SK-N-SH (cell line): Measurements from ENCODE around the gene TMEM243. TPM values are rescaled to one million over a fixed set of nuclear protein-coding genes. Genes with fewer than 3 reads are reported as not detected.

Source experiments
- CTCF ChIA-PET: fragments of 300-600, 350-600 bp; formaldehyde crosslinking; extraction: SDS; loops from one replicate; lab custom pipeline; 2021; lab: Yijun Ruan, JAX
- POLR2A ChIA-PET: fragments of 350-600 bp; sonication (Branson Sonifier 250); formaldehyde crosslinking; extraction: SDS; loops from one replicate; lab custom pipeline; 2020; ENCODE audit warnings: antibody characterized with exemption, inconsistent platforms; lab: Yijun Ruan, JAX
- DNase-seq: peaks from one replicate; pipeline ENCODE4 v3.0.0; 2012
- H2AFZ ChIP-seq: fragments of 200-600 bp; sonication (generic); 2 replicates; pipeline ENCODE4 v1.8.1; 2016; ENCODE audit warnings: antibody characterized with exemption, mild to moderate bottlenecking, low read depth
- H3F3A ChIP-seq: fragments of 200-600 bp; sonication (generic); replicated peaks from 2 replicates; pipeline ENCODE3; 2016; ENCODE audit warnings: antibody characterized with exemption, mild to moderate bottlenecking; ENCODE audit not compliant: insufficient read depth
- H3K27ac ChIP-seq, 2 experiments: fragments of 200-500 bp in 1 of 2; fragments of 200-600 bp in 1 of 2; sonication (Bioruptor generic) in 1 of 2; sonication (generic), shearing (Covaris generic) in 1 of 2; 2 replicates each; pipeline versions ENCODE4 v1.5.1 to v1.6.1; 2014 to 2016; ENCODE audit warnings: low read depth in 2 of 2, inconsistent platforms in 1 of 2, low read length in 1 of 2, mild to moderate bottlenecking in 1 of 2, mixed read lengths in 1 of 2
- H3K27me3 ChIP-seq: fragments of 200-600 bp; sonication (generic), shearing (Covaris generic); 2 replicates; pipeline ENCODE4 v1.6.1; 2016; ENCODE audit warnings: mixed run types; ENCODE audit not compliant: insufficient read depth
- H3K36me3 ChIP-seq, 2 experiments: fragments of 200-500 bp in 1 of 2; fragments of 200-600 bp in 1 of 2; sonication (Bioruptor generic) in 1 of 2; sonication (generic) in 1 of 2; replicated peaks in 1 of 2; 2 replicates each; pipeline versions ENCODE3 to v1.5.1; 2014 to 2016; ENCODE audit warnings: low read length in 1 of 2, mild to moderate bottlenecking in 1 of 2; ENCODE audit not compliant: insufficient read depth in 2 of 2, control insufficient read depth in 1 of 2
- H3K4me1 ChIP-seq, 2 experiments: fragments of 200-500 bp in 1 of 2; fragments of 200-600 bp in 1 of 2; sonication (Bioruptor generic) in 1 of 2; sonication (generic), shearing (Covaris generic) in 1 of 2; 2 replicates each; pipeline versions ENCODE4 v1.5.1 to v1.6.1; 2014 to 2016; ENCODE audit warnings: low read depth in 1 of 2, low read length in 1 of 2, mixed run types in 1 of 2; ENCODE audit not compliant: insufficient read depth in 2 of 2, control insufficient read depth in 1 of 2
- H3K4me2 ChIP-seq: fragments of 200-600 bp; sonication (generic), shearing (Covaris generic); 2 replicates; pipeline ENCODE4 v1.6.1; 2017; ENCODE audit warnings: mixed run types
- H3K4me3 ChIP-seq, 2 experiments: fragments of 200-500 bp in 1 of 2; fragments of 200-600 bp in 1 of 2; sonication (Bioruptor generic) in 1 of 2; sonication (generic), shearing (Covaris generic) in 1 of 2; 2 replicates each; pipeline versions ENCODE4 v1.5.1 to v1.8.1; 2014 to 2016; ENCODE audit warnings: low read depth in 2 of 2, inconsistent platforms in 1 of 2, low read length in 1 of 2, mild to moderate bottlenecking in 1 of 2, mixed read lengths in 1 of 2, moderate library complexity in 1 of 2
- H3K79me2 ChIP-seq: fragments of 200-600 bp; sonication (generic); 2 replicates; pipeline ENCODE4 v1.8.1; 2017; ENCODE audit warnings: mild to moderate bottlenecking; ENCODE audit not compliant: insufficient read depth
- H3K9ac ChIP-seq: fragments of 200-600 bp; sonication (generic); 2 replicates; pipeline ENCODE4 v1.6.1; 2017; ENCODE audit warnings: mixed run types
- H3K9me2 ChIP-seq: fragments of 200-600 bp; sonication (generic); 2 replicates; pipeline ENCODE4 v1.6.1; 2017; ENCODE audit warnings: mixed run types
- H3K9me3 ChIP-seq: fragments of 200-600 bp; sonication (generic); 2 replicates; pipeline ENCODE4 v1.6.1; 2017; ENCODE audit warnings: mixed run types, mild to moderate bottlenecking, moderate library complexity
- H4K20me1 ChIP-seq: fragments of 200-600 bp; sonication (generic); 2 replicates; pipeline ENCODE4 v1.6.1; 2017; ENCODE audit warnings: mild to moderate bottlenecking, mixed run types; ENCODE audit not compliant: insufficient read depth
- CHD2 ChIP-seq: fragments of 150-350 bp; IDR thresholded peaks from 2 replicates; pipeline ENCODE4 v1.6.1; 2018; ENCODE audit warnings: low read length; ENCODE audit not compliant: partially characterized antibody
- EP300 ChIP-seq, 2 experiments: IDR thresholded peaks; 2 replicates each; pipeline versions ENCODE4 v1.4.0 to v1.6.1; 2012; ENCODE audit warnings: borderline replicate concordance in 1 of 2, low read depth in 1 of 2, low read length in 1 of 2
- FOXJ3 ChIP-seq: sonication (generic); formaldehyde crosslinking; IDR thresholded peaks from 2 replicates; pipeline ENCODE4 v1.5.1; 2020; ENCODE audit warnings: mild to moderate bottlenecking, missing genetic modification reagents
- GABPA ChIP-seq: IDR thresholded peaks from 2 replicates; pipeline ENCODE4 v1.4.0; 2012; ENCODE audit warnings: low read depth, mild to moderate bottlenecking
- GATA2 ChIP-seq: sonication (generic); formaldehyde crosslinking; IDR thresholded peaks from 2 replicates; pipeline ENCODE4 v1.5.0; 2020; ENCODE audit warnings: mild to moderate bottlenecking, missing genetic modification reagents
- IRF3 ChIP-seq: fragments of 150-350 bp; IDR thresholded peaks from 2 replicates; pipeline ENCODE4 v1.6.1; 2016; ENCODE audit warnings: mild to moderate bottlenecking, low read depth, low read length
- MAX ChIP-seq: IDR thresholded peaks from 2 replicates; pipeline ENCODE4 v1.4.0; 2012; ENCODE audit warnings: low read depth
- PBX3 ChIP-seq: IDR thresholded peaks from 2 replicates; pipeline ENCODE4; 2012
- POLR2AphosphoS5 ChIP-seq: IDR thresholded peaks from 2 replicates; pipeline ENCODE4 v1.6.1; 2012; ENCODE audit warnings: low read depth, low read length
- RAD21 ChIP-seq: IDR thresholded peaks from 2 replicates; pipeline ENCODE4 v1.6.1; 2012; ENCODE audit warnings: mild to moderate bottlenecking, low read length
- RCOR1 ChIP-seq: fragments of 150-350 bp; IDR thresholded peaks from 2 replicates; pipeline ENCODE4 v1.6.1; 2017; ENCODE audit warnings: antibody characterized with exemption, low read length
- RXRA ChIP-seq: IDR thresholded peaks from 2 replicates; pipeline ENCODE4 v1.4.0; 2012; ENCODE audit warnings: low read depth, mild to moderate bottlenecking, borderline replicate concordance
- TEAD4 ChIP-seq: IDR thresholded peaks from 2 replicates; pipeline ENCODE4 v1.4.0; 2012; ENCODE audit warnings: mild to moderate bottlenecking, borderline replicate concordance; ENCODE audit not compliant: insufficient read depth
- ZBTB33 ChIP-seq: IDR thresholded peaks from 2 replicates; pipeline ENCODE4 v1.4.0; 2012; ENCODE audit warnings: low read depth, borderline replicate concordance
- WGBS: methylation state at CpG from one replicate; pipeline ENCODE4 v1.1.6; 2017; ENCODE audit warnings: low lambda C conversion rate; 5-methylcytosine and 5-hydroxymethylcytosine counted together
- polyA plus RNA-seq, 3 experiments: library from polyadenylated mRNA; depleted of rRNA; stranded (reverse); fragments of >200 nt; gene quantifications; 2 replicates each; pipeline ENCODE4 v1.2.3, GENCODE V29; 2012

TMEM243 gene
- polyA plus RNA-seq, 1 of the 3 experiments (the other 2 are of a cell fraction): 31.1 TPM

GRCh38 chr7:87147500-87147899, 72.0 kb downstream of the TMEM243 start:
- DNase-seq: peak; percentile 12
- Histone ChIP-seq H3K27ac (no peak overlapping the region), H3K79me2 (no peaks in the 10 kb centered on the region; the same call in 1 of the 2 replicates), H3K4me1 (peaks cover 0 to 5% of the 10 kb centered on the region in 2 experiments; a peak in 2 of 4 replicates), H3K9me3 (no peaks in the 10 kb centered on the region), H4K20me1 (no peaks in the 10 kb centered on the region), H3F3A (peaks cover 6% of the 10 kb centered on the region), H3K9me2 (no peaks in the 10 kb centered on the region), H2AFZ (no peak overlapping the region), H3K4me3 (no peak overlapping the region), H3K36me3 (no peaks in the 10 kb centered on the region), H3K9ac (no peak overlapping the region), H3K27me3 (no peaks in the 10 kb centered on the region), H3K4me2 (no peak overlapping the region)
- TF ChIP-seq POLR2AphosphoS5 (no peak), FOXJ3 (CRISPR knock-in tag) (no peak), TEAD4 (no peak), CHD2 (no peak), RAD21 (no peak), PBX3 (no peak), MAX (no peak), RXRA (no peak), RCOR1 (no peak), GABPA (no peak), IRF3 (no peak), ZBTB33 (no peak), GATA2 (CRISPR knock-in tag) (no peak), EP300 (IDR thresholded peaks at IDR 0.05; ENCODE audit: borderline replicate concordance in 1 of 2, low read depth in 1 of 2, low read length in 1 of 2) (no peak)
- WGBS: 90% methylated on average over 7 of the region's 7 CpGs
- ChIA-PET POLR2A (interaction anchor here (1.7 kb wide), 1 partner anchor 88 kb away, joined by 4 read pairs; the partner anchor contains the start of gene ELAPOR2), CTCF (interaction anchor here (0.9 to 11.5 kb wide), 35 partner anchors 8 to 645 kb away, joined by 3 to 295 read pairs (median 7); partner anchors contain the start of gene ELAPOR2)
